ENCODE measurements around the gene UNC5C. TPM values are rescaled to one million over a fixed set of nuclear protein-coding genes. Genes with fewer than 3 reads are reported as not detected.
"Not testable (repeated sequence)": the region's sequence is repeated elsewhere in the genome, so short reads cannot be mapped to it uniquely, and the experiment has no call there.

UNC5C gene
- total RNA-seq, 1 donor from 2014 or later = not detected

DNA sequence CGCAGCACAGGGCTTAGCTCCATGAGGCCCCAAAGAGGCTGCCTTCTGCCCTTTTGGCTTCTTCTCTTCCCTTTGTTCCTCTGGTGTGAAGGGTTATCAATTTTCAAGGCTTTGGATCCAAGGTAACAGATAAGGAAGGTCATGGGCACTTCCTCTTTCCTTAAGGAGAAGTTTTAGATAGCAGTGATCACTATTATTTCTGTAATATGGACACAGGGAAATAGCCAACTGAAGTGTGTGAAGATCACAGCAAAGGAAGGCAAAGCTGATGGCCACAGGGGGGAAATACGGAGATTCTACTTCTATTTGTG lies 366.8 kb downstream of the UNC5C start:
- DNase-seq (ENCODE audit: low read depth in 2 of 2) = no peak

DNA sequence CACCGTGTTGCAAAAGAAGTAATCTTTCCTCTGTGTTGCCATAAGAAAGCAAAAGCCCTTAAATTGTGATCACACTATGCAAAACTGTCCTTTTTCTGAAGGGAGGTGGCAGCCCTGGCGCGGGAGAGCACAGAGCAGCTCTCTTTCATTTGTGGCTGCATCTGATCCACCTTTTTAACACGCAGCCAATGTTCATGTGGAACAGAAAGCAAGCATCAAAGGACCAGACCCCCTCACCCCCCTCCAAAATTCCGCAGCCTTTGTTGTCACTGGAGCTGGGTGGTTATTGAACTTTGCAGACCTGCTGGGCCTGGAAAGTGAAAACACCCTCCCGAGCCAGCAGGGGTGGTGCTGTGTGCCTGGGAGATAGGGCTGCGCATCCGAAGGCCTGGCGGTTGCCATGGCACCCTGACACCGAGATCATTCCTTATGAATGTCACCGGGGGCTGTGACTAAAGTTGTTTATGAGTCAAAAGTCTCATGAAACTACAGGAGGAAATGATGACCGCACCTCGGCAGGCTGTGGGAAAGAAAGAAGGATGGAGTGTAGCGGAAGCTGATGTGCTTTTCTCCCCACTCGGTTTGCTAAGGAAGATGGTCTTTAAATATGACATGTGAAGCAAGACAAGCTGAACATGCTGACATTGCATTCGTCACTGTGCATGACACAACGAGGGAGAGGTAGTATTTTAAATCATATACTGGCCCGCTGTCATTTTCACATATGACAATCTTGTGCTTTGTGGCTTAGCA lies 367.4 kb downstream of the UNC5C start:
- peak in 1 of 2 donors; percentile 41 for DNase-seq (ENCODE audit: low read depth in 2 of 2)

DNA sequence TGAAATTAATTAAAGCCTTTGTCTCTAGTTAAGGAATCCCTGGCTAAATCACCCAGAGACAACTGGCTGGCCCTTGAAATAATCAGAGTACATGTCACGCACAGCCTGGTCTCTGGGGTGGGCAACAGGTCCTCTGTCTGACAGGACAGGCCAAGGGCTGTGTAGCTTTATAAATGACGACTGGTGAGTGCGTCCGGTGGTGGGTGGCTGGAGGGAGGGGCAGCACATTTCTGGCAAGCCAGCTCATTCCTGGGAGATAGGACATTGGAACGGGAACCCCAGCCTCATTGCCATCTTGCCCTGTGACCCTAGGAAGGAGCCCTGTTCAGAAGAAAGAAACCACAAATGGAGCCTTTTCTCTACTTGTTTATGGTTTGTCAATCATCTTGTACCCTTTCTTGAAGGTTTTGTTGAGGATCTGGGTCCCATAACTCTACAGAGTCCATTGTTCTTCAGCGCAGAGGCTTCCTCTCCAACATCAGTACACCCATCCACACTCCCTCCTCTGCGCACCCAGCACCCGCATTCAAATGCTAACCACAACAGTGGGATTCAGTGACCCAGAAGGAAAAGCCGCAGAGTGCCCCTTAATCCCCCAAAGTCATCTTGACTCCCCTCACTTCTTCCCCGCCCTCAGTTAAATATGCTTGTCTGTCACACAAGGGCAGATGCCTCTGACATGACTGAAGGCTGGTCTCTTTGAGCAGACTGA lies 368.1 kb downstream of the UNC5C start:
- DNase-seq (ENCODE audit: low read depth in 2 of 2) = no peak

DNA sequence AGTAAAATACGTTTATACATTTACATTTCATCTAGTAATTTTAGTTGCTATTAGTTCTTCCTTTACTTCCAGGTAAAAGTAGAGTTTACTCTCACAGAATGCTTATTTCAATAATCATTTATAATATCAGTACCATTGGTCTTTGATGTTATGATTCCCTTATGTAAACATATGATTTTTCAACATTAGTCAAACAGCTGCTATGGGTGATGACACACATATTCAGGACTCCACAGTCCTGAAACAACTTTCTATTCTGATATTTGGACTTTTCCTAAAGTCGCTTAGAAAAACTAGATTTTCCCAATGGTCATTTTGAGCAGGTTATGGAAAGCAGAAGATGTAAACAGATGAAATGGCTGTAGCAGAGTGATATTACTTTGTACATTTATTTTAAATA lies 369.8 kb downstream of the UNC5C start:
- no peak for DNase-seq (ENCODE audit: low read depth in 2 of 2)

DNA sequence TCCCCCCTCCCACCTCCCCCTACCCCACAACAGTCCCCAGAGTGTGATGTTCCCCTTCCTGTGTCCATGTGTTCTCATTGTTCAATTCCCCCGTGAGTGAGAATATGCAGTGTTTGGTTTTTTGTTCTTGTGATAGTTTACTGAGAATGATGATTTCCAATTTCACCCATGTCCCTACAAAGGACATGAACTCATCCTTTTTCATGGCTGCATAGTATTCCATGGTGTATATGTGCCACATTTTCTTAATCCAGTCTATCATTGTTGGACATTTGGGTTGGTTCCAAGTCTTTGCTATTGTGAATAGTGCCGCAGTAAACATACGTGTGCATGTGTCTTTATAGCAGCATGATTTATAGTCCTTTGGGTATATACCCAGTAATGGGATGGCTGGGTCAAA lies 377.4 kb downstream of the UNC5C start:
- not testable (repeated sequence) for DNase-seq (ENCODE audit: low read depth in 2 of 2)

DNA sequence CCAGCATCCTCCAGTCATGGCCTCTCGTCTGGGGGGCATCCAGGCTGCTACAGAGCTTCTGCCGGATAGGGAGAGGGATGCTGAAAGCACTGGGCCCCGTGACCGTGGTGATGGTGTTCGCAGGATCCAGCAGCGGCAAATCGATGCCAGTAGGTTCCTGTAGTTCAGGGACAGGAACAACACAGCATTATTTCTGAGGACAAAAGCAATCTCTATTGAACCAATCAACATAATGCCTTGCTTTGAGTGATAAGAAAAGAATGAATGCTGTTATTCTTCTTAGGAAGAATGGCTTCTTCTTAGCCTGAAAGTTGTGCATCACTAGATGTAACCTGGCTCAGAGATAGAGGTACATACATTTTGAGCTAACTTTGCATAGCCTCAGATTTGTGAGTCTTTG lies 378.6 kb downstream of the UNC5C start:
- no peak for DNase-seq (ENCODE audit: low read depth in 2 of 2)

DNA sequence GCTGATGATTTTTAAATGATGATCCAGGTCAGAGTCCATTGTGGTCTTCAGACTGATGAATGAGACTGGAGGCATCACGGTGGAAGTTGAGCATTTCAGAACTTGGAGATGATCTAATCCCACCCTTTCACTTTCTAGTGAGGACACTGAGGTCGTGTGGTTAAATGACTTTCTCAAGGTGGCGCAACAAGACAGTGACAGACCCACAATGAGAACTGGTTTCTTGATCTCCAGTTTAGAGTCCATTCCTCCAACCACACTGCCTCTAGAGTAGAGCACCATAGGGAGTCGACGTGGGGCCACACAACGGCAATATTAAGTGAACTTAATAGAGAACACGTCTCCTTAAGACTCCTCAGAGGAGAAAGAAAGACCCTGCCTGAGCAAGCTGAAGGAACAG lies 381.0 kb downstream of the UNC5C start:
- no peak for DNase-seq (ENCODE audit: low read depth in 2 of 2)

DNA sequence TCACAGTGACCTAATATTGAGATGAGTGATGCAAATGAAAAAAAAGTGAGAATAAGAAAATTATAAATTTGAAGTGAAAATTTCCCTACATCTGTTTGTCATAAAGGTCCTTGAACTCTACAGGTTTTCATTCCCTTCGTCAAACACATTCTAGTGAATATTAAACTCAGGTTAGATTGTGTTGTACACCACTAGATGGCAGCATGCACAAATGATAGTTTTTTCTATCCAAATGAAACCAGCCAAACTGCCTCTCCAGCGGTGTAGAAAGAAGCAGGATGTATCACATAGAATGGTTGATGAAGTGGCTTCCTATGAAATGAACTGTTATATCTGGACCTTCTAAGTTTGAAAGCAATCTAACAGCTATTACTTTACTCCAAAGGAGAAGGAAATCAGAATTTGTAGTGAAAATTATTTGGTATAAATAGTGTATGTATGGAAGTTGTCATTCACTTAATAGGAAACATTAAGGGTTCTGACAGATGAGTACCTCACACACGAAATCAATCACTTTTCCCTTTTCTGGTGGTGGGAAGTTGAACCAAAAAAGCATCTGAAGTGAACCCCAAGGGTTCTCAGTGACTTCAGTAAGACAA lies 382.7 kb downstream of the UNC5C start:
- peak; percentile 56 to 63 for DNase-seq (ENCODE audit: low read depth in 2 of 2)

DNA sequence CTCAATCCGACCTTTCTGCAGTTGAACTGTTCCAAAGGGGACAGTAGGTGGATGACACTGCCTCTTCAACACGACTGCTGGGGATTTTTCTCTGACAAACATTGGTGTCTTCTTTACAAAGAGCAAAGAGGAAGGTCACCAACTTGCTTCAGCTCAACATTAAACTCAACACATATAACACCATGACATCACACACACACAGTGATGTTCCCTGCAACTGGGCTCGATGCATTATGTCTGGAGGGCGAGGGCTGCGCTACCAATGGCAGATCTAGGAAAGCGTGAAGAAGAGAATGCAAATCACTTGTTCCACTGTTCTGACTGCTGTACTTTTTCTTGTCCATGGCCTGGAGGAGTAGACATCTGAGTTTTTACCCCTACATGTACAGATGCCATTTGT lies 385.9 kb downstream of the UNC5C start:
- no peak for DNase-seq (ENCODE audit: low read depth in 2 of 2)

DNA sequence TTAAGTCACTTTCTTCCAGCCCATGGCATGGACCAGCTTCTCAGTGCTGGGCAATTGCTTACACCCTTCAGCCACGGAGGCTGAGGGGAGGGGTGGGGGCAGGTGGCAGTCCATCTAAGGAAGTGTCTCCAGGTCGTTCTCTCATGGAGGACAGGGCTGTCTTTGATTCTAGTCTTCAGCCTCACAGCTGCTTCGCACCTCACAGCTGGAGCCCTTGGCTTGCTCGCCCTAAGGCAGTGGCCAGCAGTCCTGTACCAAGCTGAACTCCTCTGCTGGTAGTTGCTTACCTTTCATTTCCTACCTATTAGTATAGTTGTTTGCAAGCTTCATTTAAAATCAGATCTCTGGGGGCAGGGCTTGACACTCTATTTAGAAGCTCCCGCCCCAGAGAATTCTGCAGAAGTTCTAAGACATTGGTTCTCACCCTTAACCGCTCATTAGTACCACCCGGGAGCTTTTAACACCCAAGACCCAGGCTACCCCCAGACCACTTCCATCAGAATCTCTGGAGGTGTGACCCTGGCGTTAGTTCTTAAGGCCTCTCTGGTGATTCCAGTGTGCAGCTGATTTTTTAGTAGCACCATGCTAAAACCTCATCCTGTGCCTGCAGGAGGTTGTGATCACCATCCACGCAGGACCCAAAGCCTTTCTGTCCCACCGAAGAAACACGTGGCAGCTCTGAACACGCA lies 386.8 kb downstream of the UNC5C start:
- no peak for DNase-seq (ENCODE audit: low read depth in 2 of 2)

DNA sequence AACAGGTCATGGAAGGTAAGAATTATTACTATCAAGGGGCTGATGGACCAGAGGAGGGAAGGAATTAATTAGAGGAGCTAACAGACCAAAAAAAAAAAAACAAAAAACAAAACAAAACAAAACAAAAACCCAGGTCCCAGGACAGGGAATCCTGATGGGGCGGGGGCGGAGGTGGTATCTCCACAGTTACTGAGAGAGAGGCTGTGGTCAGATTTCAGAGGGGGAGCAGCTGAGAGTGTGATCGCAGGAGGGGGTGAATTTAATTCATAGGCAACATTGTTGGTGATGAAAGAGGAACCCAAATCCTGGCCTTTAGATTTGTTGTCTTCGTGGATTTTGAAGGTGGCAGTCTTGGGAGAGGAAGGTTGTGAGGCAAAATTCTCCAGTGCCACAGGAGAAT lies 389.4 kb downstream of the UNC5C start:
- DNase-seq (ENCODE audit: low read depth in 2 of 2) = no peak

DNA sequence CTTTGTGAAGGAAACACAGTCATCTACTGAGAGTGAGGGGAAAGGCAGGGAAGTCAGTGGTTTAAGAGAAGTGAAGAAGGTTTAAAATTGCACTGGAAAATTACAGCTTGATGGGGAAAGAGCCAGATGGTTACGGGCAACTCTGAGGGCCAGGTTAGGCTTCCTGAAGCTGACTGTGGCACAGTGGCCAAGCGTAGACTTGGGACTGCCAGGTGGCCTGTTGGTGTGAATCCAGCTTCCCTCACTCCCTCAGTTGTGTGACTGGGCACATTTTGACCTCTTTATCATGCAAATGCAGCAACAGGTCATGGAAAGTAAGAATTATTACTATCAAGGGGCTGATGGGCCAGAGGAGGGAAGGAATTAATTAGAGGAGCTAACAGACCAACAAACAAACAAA lies 390.1 kb downstream of the UNC5C start:
- DNase-seq (ENCODE audit: low read depth in 2 of 2) = no peak

DNA sequence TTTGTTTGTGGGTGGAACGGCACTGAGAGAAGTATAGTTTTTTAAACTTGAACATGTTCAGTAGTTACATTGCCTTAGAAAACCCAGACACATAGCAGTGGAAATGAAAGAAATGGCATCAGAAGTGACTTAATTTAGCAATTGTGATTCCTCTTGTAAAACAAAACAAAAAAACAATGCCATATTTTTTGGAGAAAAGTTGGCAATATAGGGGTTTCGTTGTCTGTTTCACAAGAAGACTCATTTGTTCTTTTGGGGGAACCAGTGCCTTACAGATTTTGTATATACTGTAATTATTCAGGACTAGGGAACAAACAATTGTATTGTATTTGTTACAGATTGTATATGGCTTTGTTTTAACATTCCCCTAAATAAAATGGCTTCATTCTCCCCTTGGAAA lies 390.7 kb downstream of the UNC5C start:
- DNase-seq (ENCODE audit: low read depth in 2 of 2) = no peak

DNA sequence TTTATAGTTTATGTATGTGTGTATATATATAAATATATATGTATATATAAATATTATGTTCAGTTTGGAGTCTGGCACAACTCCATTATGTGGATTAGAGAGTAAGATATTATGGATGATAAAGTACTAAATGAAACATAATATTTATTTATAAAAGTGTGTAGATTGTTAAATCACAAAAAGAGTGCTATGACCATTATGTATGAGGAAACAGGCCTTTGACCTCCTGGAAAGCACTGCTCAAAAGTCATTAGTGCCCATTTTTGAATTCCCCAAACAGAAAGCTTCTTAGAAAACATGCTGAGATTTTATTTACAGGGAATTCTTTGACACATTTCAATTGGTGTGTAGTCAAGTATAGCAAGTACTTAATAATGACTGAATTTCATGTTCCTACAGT lies 391.2 kb downstream of the UNC5C start:
- DNase-seq (ENCODE audit: low read depth in 2 of 2) = no peak

DNA sequence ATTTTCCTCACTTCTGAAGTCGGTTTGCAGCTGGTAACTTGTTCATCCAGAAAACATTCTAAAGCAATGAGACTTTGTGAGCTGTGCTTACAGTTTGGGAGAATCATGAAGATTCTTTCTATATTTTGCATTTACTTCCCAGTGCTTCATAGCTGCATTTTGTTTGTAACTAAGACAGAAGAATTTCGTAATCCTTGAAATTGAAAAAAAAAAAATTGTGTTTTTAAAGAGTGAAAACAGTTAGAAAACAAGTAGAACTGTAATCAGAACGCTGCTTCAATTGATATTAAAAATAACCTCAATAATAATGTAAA lies 392.4 kb downstream of the UNC5C start:
- no peak for DNase-seq (ENCODE audit: low read depth in 2 of 2)

DNA sequence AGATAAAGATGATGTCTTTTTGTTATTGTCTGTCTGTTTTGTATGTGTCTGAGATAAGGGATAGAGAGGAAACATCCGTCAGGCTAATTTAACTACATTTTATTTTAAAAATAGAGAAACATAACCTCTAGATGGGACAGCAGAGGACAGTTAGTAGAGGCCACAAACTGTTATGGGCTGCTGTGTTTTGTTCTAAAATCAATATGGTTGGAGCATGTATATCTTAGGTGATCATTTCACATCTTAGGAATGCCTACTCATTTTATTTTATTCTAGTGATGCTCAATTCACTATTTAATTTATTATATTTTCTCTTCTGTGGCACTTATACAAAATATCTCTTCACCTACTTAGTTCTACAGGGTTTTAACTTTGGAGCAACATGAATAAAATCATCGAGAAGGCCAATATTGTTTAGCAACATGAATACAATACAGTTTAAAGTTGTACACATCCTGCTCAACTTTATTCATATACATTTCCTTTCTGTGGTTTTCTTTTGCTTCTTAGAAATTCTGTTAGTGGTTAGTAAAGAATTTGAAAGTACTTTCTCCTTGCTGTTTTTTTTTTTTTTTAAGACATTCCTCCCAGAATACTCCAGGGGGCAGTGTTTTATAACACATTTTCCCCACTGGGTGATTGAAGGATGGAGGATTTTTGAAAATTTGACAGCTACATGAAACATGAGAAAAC lies 392.9 kb downstream of the UNC5C start:
- peak in 1 of 2 donors; percentile 16 for DNase-seq (ENCODE audit: low read depth in 2 of 2)

DNA sequence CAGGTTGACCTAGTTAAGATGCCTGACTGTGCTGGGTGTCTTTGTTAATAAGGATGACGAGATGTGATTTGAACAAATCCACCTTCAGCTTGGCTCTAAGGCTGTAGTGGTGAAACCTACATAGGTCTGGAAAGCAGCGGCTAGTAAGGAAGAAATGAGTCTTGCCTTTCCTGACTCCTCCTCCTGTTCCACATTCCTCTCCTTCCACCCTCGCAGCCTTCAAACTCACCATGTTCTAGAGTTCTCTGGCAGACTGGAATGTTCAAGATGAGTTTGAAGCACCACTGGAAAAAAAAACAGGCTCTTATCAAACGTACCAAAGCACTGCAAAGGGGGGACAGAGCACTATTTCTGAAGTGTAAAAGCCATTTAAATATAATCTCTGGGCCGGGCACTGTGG lies 395.6 kb downstream of the UNC5C start:
- no peak for DNase-seq (ENCODE audit: low read depth in 2 of 2)

DNA sequence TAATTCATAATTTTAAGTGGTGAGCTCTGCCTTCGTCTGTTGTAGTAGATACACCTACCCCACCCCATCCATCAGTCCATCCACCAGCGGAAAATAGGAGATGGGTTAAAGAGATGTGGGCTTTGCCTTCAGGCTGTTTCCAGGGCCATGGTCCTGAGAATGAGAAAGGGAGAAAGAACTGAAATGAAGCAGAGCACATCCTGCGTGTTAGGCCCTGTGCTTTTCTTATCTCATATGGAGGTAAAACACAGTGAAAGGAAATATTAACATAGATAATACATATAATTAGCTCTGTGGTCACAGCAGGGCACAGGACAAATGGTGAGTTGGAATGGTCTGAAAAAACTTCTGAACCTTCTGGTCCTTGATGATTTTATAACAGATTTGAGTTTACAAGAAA lies 397.5 kb downstream of the UNC5C start:
- DNase-seq (ENCODE audit: low read depth in 2 of 2) = no peak

DNA sequence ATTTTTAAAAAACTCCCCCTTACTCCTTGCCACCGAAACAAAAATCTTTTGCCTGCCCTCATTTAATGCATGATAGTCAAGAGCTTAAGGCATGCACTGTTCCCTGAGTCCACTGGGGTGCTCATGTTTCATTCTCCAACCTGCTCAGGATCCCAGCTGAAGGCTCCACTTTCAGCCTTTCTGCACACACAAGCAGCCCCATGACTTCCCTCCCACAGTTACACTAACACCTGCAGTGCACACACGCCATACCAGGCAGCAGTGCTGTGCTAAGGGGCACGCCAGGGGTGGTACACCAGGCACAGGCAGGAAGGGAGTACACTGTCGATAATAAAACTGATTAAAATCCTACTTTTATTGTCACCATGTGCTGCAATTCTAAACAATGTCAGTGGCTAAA lies 405.8 kb downstream of the UNC5C start:
- no peak for DNase-seq (ENCODE audit: low read depth in 2 of 2)

DNA sequence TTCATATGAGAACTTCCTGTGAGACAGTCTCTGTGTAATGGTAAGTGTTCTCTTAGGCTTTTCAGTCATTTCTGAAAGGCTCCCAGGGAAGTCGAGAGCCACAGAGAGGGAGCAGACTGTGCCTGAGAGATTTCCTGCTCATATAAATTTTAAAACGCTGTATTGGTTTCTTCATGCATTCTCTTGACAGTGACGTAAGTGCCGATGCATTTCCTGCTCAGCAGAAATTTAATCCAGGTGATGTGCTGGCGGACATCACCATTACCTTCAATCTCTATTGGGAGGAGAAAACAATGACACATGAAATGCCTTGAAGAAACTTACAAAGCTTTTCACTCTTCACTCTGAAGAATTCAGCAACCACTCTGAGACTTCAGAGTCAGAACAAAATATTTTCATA lies 407.4 kb downstream of the UNC5C start:
- no peak for DNase-seq (ENCODE audit: low read depth in 2 of 2)

DNA sequence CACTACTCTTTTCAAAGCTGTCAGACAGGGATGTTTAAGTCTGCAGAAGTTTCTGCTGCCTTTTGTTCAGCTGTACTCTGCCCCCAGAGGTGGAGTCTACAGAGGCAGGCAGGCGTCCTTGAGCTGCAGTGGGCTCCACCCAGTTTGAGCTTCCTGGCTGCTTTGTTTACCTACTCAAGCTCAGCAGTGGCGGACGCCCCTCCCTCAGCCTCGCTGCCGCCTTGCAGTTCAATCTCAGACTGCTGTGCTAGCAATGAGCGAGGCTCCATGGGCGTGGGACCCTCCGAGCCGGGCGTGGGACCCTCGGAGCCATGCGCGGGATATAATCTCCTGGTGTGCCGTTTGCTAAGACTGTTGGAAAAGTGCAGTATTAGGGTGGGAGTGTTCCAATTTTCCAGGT lies 409.3 kb downstream of the UNC5C start:
- not testable (repeated sequence) for DNase-seq (ENCODE audit: low read depth in 2 of 2)

DNA sequence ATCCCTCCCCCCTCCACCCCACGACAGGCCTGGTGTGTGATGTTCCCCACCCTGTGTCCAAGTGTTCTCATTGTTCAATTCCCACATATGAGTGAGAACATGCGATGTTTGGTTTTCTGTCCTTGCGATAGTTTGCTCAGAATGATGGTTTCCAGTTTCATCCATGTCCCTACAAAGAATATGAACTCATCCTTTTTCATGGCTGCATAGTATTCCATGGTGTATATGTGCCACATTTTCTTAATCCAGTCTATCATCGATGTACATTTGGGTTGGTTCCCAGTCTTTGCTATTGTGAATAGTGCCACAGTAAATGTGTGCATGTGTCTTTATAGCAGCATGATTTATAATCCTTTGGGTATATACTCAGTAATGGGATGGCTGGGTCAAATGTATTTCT lies 414.8 kb downstream of the UNC5C start:
- not testable (repeated sequence) for DNase-seq (ENCODE audit: low read depth in 2 of 2)

Data from dermis microvascular lymphatic vessel endothelial cell (primary cell).